HG03064 (cell line): Measurements from ENCODE around the gene KAT7.
"Not testable (repeated sequence)": the region's sequence is repeated elsewhere in the genome, so short reads cannot be mapped to it uniquely, and the experiment has no call there.

Experiments
- ATAC-seq: cut with Tn5 transposase; IDR thresholded peaks from one replicate; pipeline ENCODE4 v1.9.1; 2021; ENCODE audit warnings: low read depth; ENCODE audit not compliant: unreplicated experiment

Gene KAT7

GRCh38 chr17:49798182-49798581, 9.7 kb downstream of the KAT7 start:
- ATAC-seq, result no peak

GRCh38 chr17:49798738-49799137, 10.3 kb downstream of the KAT7 start:
- ATAC-seq, result no peak

- no peak for ATAC-seq
Observed at GRCh38 chr17:49809056-49809455, 20.6 kb downstream of the KAT7 start.

GRCh38 chr17:49814781-49815529, 26.5 kb downstream of the KAT7 start:
- no peak for ATAC-seq

GRCh38 chr17:49815761-49816281, 27.3 kb downstream of the KAT7 start:
- no peak for ATAC-seq

GRCh38 chr17:49817993-49818392, 29.5 kb downstream of the KAT7 start:
- ATAC-seq, result no peak

GRCh38 chr17:49819138-49819537, 30.7 kb downstream of the KAT7 start:
- ATAC-seq, result no peak

GRCh38 chr17:49819651-49820050, 31.2 kb downstream of the KAT7 start:
- ATAC-seq, result no peak

- no peak for ATAC-seq
Observed at GRCh38 chr17:49820773-49821172, 32.3 kb downstream of the KAT7 start.

- ATAC-seq, result no peak
Observed at GRCh38 chr17:49821466-49821865, 33.0 kb downstream of the KAT7 start.

- no peak for ATAC-seq
Observed at GRCh38 chr17:49821916-49822315, 33.4 kb downstream of the KAT7 start.

- no peak for ATAC-seq
Observed at GRCh38 chr17:49822829-49823228, 34.3 kb downstream of the KAT7 start.

- no peak for ATAC-seq
Observed at GRCh38 chr17:49823614-49824013, 35.1 kb downstream of the KAT7 start.

GRCh38 chr17:49825645-49826044, 37.2 kb downstream of the KAT7 start:
- no peak for ATAC-seq

- ATAC-seq, result not testable (repeated sequence)
Observed at GRCh38 chr17:49828325-49828724, 39.8 kb downstream of the KAT7 start.

GRCh38 chr17:49829026-49829425, 40.5 kb downstream of the KAT7 start:
- no peak for ATAC-seq

- ATAC-seq, result no peak
Observed at GRCh38 chr17:49830605-49831004, 42.1 kb downstream of the KAT7 start.

GRCh38 chr17:49832840-49833599, 44.5 kb downstream of the KAT7 start:
- no peak for ATAC-seq

GRCh38 chr17:49834118-49834743, 45.8 kb downstream of the KAT7 start:
- no peak for ATAC-seq

- ATAC-seq, result no peak
Observed at GRCh38 chr17:49835472-49835871, 47.0 kb downstream of the KAT7 start.
